IPS-NIHi7 (cell line): ENCODE data around the gene CNTN4.
"Not testable (repeated sequence)": the region's sequence is repeated elsewhere in the genome, so short reads cannot be mapped to it uniquely, and the experiment has no call there.

Experiments
- DNase-seq: peaks from one replicate; pipeline ENCODE4 v3.0.0; 2012; ENCODE audit warnings: mixed read lengths; ENCODE audit errors: extremely low spot score

Gene CNTN4

GRCh38 chr3:2904054-2904453 is 805.4 kb downstream of the CNTN4 start:
- DNase-seq: no peak

GRCh38 chr3:2908693-2909351 is 810.2 kb downstream of the CNTN4 start:
- no peak for DNase-seq

GRCh38 chr3:2910997-2911396 is 812.3 kb downstream of the CNTN4 start:
- no peak for DNase-seq

- DNase-seq: no peak
These were observed 817.2 kb downstream of the CNTN4 start for GRCh38 chr3:2915826-2916225.

- DNase-seq: not testable (repeated sequence)
These were observed 818.0 kb downstream of the CNTN4 start for GRCh38 chr3:2916640-2917039.

- no peak for DNase-seq
These were observed 821.4 kb downstream of the CNTN4 start for GRCh38 chr3:2920103-2920502.

- DNase-seq: no peak
These were observed 822.8 kb downstream of the CNTN4 start for GRCh38 chr3:2921452-2921851.

- DNase-seq: no peak
These were observed 823.2 kb downstream of the CNTN4 start for GRCh38 chr3:2921903-2922302.

GRCh38 chr3:2923390-2923789 is 824.7 kb downstream of the CNTN4 start:
- no peak for DNase-seq

- DNase-seq: no peak
These were observed 828.6 kb downstream of the CNTN4 start for GRCh38 chr3:2927259-2927658.

- DNase-seq: no peak
These were observed 830.9 kb downstream of the CNTN4 start for GRCh38 chr3:2929574-2929973.

GRCh38 chr3:2931265-2931664 is 832.6 kb downstream of the CNTN4 start:
- no peak for DNase-seq

- no peak for DNase-seq
These were observed 835.9 kb downstream of the CNTN4 start for GRCh38 chr3:2934541-2934940.

GRCh38 chr3:2937055-2937454 is 838.4 kb downstream of the CNTN4 start:
- no peak for DNase-seq

- no peak for DNase-seq
These were observed 838.9 kb downstream of the CNTN4 start for GRCh38 chr3:2937592-2937991.

GRCh38 chr3:2938711-2939110 is 840.0 kb downstream of the CNTN4 start:
- DNase-seq: no peak

GRCh38 chr3:2940062-2940461 is 841.4 kb downstream of the CNTN4 start:
- DNase-seq: no peak

GRCh38 chr3:2944628-2945027 is 846.0 kb downstream of the CNTN4 start:
- DNase-seq: no peak

GRCh38 chr3:2945121-2945520 is 846.5 kb downstream of the CNTN4 start:
- DNase-seq: no peak

- no peak for DNase-seq
These were observed 848.9 kb downstream of the CNTN4 start for GRCh38 chr3:2947536-2947935.

GRCh38 chr3:2948882-2949281 is 850.2 kb downstream of the CNTN4 start:
- DNase-seq: no peak

- DNase-seq: no peak
These were observed 851.5 kb downstream of the CNTN4 start for GRCh38 chr3:2950159-2950558.

GRCh38 chr3:2957115-2957514 is 858.4 kb downstream of the CNTN4 start:
- no peak for DNase-seq

- DNase-seq: no peak
These were observed 859.9 kb downstream of the CNTN4 start for GRCh38 chr3:2958551-2958950.
